Ovary (tissue), 9 donors: ENCODE measurements around the gene HAUS3. TPM values are rescaled to one million over a fixed set of nuclear protein-coding genes. Genes with fewer than 3 reads are reported as not detected.

ENCODE experiments used
- DNase-seq, 5 donors: peaks; one replicate each; pipeline ENCODE4 v3.0.0-alpha.2; 2019 to 2020
- H3K27ac ChIP-seq, 2 donors: fragments of 200-600 bp; one replicate each; pipeline versions ENCODE4 v1.5.1 to v1.8.0; 2019 to 2022
- H3K27me3 ChIP-seq: fragments of 200-600 bp; one replicate; pipeline ENCODE4 v1.8.0; 2022
- H3K36me3 ChIP-seq: fragments of 200-600 bp; sonication (generic); one replicate; pipeline ENCODE4 v1.5.1; 2019
- H3K4me1 ChIP-seq: one replicate; pipeline ENCODE4 v1.8.1; 2013; ENCODE audit warnings: mild to moderate bottlenecking, moderate library complexity; ENCODE audit not compliant: insufficient read depth
- H3K4me3 ChIP-seq: fragments of 200-600 bp; sonication (generic); one replicate; pipeline ENCODE4 v1.5.1; 2017
- H3K9me3 ChIP-seq, 2 donors: fragments of 200-600 bp in 1 of 2; sonication (generic) in 1 of 2; one replicate each; pipeline versions ENCODE4 v1.5.1 to v1.8.1; 2013 to 2019; ENCODE audit warnings: mild to moderate bottlenecking in 1 of 2, moderate library complexity in 1 of 2
- CTCF ChIP-seq, 3 donors: fragments of 450-650 bp in 2 of 3; fragments of 200-600 bp in 1 of 3; IDR thresholded peaks; one replicate each; pipeline versions ENCODE4 v1.5.1 to v1.8.0; 2016 to 2022; ENCODE audit warnings: antibody characterized with exemption in 3 of 3, mild to moderate bottlenecking in 1 of 3
- EP300 ChIP-seq: sonication (generic); formaldehyde crosslinking; IDR thresholded peaks from one replicate; pipeline ENCODE4 v1.6.1; 2017; ENCODE audit warnings: antibody characterized with exemption
- POLR2A ChIP-seq: fragments of 450-650 bp; IDR thresholded peaks from one replicate; pipeline ENCODE4 v1.6.1; 2017; ENCODE audit warnings: antibody characterized with exemption, mild to moderate bottlenecking, moderate library complexity
- WGBS, 3 donors: extraction: QIAGEN DNeasy Blood & Tissue Kit in 1 of 3; methylation state at CpG; one replicate each; pipeline versions ENCODE4 v1.1.5 to v1.1.7; 2013 to 2017; 5-methylcytosine and 5-hydroxymethylcytosine counted together
- intact Hi-C, 4 donors: fragments of 100-400 bp; cut with DNase I; formaldehyde crosslinking; loops; one replicate each; pipeline versions ENCODE4 v1.11.0 to v1.15.1; 2022 to 2023
- polyA plus RNA-seq, 2 donors: library from polyadenylated mRNA; stranded (reverse); fragments of 200-250 nt in 1 of 2; fragments of 350-450 nt in 1 of 2; fragmentation: Illumina TruSeq in 1 of 2; extraction: RNeasy Lipid Tissue Mini Kit (QIAGEN cat#74804) in 1 of 2; gene quantifications; one replicate each; pipeline ENCODE4 v1.2.3, GENCODE V29; 2013 to 2014
- total RNA-seq, 7 donors: library from RNA; depleted of rRNA in 2 of 7; stranded (reverse); fragments of >200 nt in 2 of 7; fragmentation: NEBNext Ultra II Directional in 3 of 7; extraction: Animal tissue kit (Norgen Biotek cat#: 25700) in 3 of 7; gene quantifications; one replicate each; pipeline versions ENCODE4 v1.1.0 to v1.2.4, GENCODE V29; 2016 to 2023
- donor health status: DM: no; HTN: no; CAD: no; lungs with moderate emphysema.
- donor health status: DM: no; HTN: no; CAD: no.
- donor health status: Bipolar disorder and iron deficiency.
- donor health status: DM: yes; HTN: yes; CAD: no.
- donor health status: DM: no; HTN: no; CAD: no.
- donor health status: DM: yes; HTN: yes; CAD: no.

Gene HAUS3
- total and polyA plus RNA-seq, 9 donors, result 8.2 to 17.4 (median 12.5) TPM

- Histone ChIP-seq H3K27ac (no peak overlapping the region), H3K4me3 (no peak overlapping the region), H3K36me3 (no peaks in the 10 kb centered on the region), H3K27me3 (no peaks in the 10 kb centered on the region), H3K4me1 (peaks cover 7% of the 10 kb centered on the region), H3K9me3 (no peaks in the 10 kb centered on the region)
- intact Hi-C loops, result loop anchor here in 2 of 4 donors (10.0 kb wide), 3 partner anchors 149 to 269 kb away; partner anchors contain the start of genes CFAP99 (in 1 of the 2), FAM193A (in 1 of the 2), RNF4 (in 1 of the 2) and ZFYVE28 (in 1 of the 2)
- WGBS, 3 donors, result 5 to 12% (median 10%) methylated on average over 8 of the region's 8 CpGs
- TF ChIP-seq POLR2A, result no peak
- no peak for TF ChIP-seq EP300
- no peak for TF ChIP-seq CTCF (IDR thresholded peaks at IDR 0.05)
- DNase-seq, result peak; percentile 66 to 79 (median 69)
These were observed 24.3 kb upstream of the HAUS3 start for GRCh38 chr4:2266181-2266580.

- no peak overlapping the region for H3K4me3 ChIP-seq
- TF ChIP-seq CTCF (IDR thresholded peaks at IDR 0.05), result no peak
- TF ChIP-seq POLR2A, result no peak
- TF ChIP-seq EP300, result no peak
- peaks cover 9% of the 10 kb centered on the region for H3K4me1 ChIP-seq
- no peaks in the 10 kb centered on the region for H3K36me3 ChIP-seq
- H3K9me3 ChIP-seq, result no peaks in the 10 kb centered on the region
- intact Hi-C loops, result loop anchor here in 2 of 4 donors (10.0 kb wide), 3 partner anchors 149 to 269 kb away; partner anchors contain the start of genes CFAP99 (in 1 of the 2), FAM193A (in 1 of the 2), RNF4 (in 1 of the 2) and ZFYVE28 (in 1 of the 2)
- peak overlapping the region in 1 of 2 donors; percentile 19 for H3K27ac ChIP-seq
- peak in 1 of 5 donors; percentile 31 for DNase-seq
- WGBS, 3 donors, result 80 to 87% (median 81%) methylated on average over 17 to 19 of the region's 19 CpGs
- H3K27me3 ChIP-seq, result no peaks in the 10 kb centered on the region
These were observed 23.5 kb upstream of the HAUS3 start for GRCh38 chr4:2265113-2266110.

DNA sequence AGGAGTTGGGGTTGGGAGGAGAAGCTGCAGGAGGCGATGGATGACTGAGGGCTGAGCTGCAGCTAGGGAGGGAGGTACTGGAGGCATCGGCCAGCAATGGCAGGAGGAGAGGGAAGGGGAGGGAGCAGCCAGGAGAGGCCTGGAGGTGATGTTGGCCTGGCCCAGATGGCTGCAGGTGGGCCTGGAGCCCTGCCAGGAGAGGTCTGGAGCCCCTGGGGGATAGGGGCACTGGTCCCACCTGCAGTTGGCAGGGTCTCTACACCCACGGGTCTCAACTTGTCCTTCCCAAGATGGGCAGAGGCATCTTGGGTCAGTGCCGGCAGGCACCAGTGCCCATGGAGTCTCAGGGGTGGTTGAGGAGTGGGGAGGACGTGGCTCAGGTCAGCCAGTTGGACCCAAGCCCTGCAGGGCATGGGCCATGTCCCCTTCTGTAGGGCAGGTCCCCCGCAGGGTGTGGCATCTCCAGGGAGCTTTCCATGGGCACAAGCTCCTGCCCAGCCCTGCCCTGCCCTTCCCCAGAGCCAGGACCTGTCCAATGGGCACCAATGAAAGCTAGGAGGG is 22.6 kb upstream of the HAUS3 start:
- Histone ChIP-seq H3K36me3 (no peaks in the 10 kb centered on the region), H3K4me3 (no peak overlapping the region), H3K9me3 (no peaks in the 10 kb centered on the region), H3K27me3 (no peaks in the 10 kb centered on the region), H3K27ac (no peak overlapping the region), H3K4me1 (peaks cover 12% of the 10 kb centered on the region)
- peak in 4 of 5 donors; percentile 15 to 54 (median 45) for DNase-seq
- intact Hi-C loops, result loop anchor here in 2 of 4 donors (5.0 to 10.0 kb wide), 4 partner anchors 150 to 578 kb away; partner anchors contain the start of genes ADD1 (in 1 of the 2), CFAP99 (in 1 of the 2), FAM193A (in 1 of the 2) and RNF4 (in 1 of the 2)
- TF ChIP-seq POLR2A, result no peak
- TF ChIP-seq EP300, result no peak
- WGBS, 3 donors, result 70 to 83% (median 73%) methylated on average over 6 of the region's 6 CpGs

DNA sequence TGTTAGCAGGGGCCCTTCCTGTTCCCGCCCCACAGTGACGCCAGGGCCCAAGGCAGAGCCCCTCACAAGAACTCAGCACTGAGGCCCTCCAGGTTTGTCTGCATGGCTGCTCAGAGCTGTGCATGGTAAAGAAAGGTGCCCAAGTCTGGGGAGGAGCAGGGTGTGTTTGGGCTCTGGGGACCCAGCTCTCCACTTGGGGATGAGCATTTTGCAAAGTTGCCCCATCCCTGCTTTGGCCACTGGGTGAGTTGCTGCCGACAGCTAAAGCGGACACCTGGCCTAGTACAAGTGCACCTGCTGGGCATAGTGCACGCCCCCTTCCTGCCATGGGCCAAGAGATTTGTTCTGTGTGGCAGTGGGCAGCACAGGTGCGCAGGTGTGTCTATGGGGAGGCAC is 22.0 kb upstream of the HAUS3 start:
- Histone ChIP-seq H3K27ac (no peak overlapping the region), H3K36me3 (no peaks in the 10 kb centered on the region), H3K4me1 (peaks cover 12% of the 10 kb centered on the region), H3K4me3 (no peak overlapping the region), H3K9me3 (no peaks in the 10 kb centered on the region), H3K27me3 (no peaks in the 10 kb centered on the region)
- 74 to 89% (median 77%) methylated on average over 6 of the region's 6 CpGs for WGBS, 3 donors
- intact Hi-C loops, result loop anchor here in 2 of 4 donors (5.0 to 10.0 kb wide), 4 partner anchors 151 to 578 kb away; partner anchors contain the start of genes ADD1 (in 1 of the 2), CFAP99 (in 1 of the 2), FAM193A (in 1 of the 2) and RNF4 (in 1 of the 2)
- no peak for TF ChIP-seq CTCF (IDR thresholded peaks at IDR 0.05)
- TF ChIP-seq POLR2A, result no peak
- TF ChIP-seq EP300, result no peak
- peak in 3 of 5 donors; percentile 27 to 37 (median 30) for DNase-seq
